Measurements from ENCODE around the gene CCM2L. TPM values are rescaled to one million over a fixed set of nuclear protein-coding genes. Genes with fewer than 3 reads are reported as not detected.

The CCM2L gene
- polyA plus RNA-seq, 3 donors: not detected

DNA sequence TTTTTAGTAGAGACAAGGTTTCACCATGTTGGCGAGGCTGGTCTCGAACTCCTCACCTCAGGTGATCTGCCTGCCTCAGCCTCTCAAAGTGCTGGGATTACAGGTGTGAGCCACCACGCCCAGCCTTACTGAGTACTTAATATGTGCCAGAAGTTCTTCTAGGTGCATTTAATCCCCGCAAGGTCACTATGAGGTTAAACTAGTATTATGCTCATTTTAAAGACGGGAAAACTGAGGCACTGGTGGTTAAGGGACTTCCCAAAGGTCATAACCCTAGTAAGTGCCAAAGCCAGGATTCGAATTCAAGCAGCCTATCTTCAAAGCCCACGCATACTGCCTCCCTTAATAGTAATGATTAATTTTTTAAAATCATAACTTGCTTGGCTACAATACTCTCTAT, 674 bp upstream of the CCM2L start:
- H3K9me3 ChIP-seq (replicated peaks in 1 of 2; ENCODE audit: control insufficient read depth in 1 of 2, insufficient read depth in 1 of 2, low read length in 2 of 2): no peaks in the 10 kb centered on the region
- Mint-ChIP-seq H3K4me1 (peaks cover 9% of the 10 kb centered on the region), H3K27me3 (ENCODE audit: low read depth in 3 of 3) (peaks cover 8 to 26% (median 9%) of the 10 kb centered on the region in 3 donors), H3K36me3 (no peaks in the 10 kb centered on the region), H3K4me3 (no peak overlapping the region), H3K9me3 (no peaks in the 10 kb centered on the region), H3K27ac (no peak overlapping the region)
- no peak overlapping the region for H3K9ac ChIP-seq (ENCODE audit: insufficient read depth, low read length, poor library complexity, severe bottlenecking)
- TF ChIP-seq, protein P1, sequence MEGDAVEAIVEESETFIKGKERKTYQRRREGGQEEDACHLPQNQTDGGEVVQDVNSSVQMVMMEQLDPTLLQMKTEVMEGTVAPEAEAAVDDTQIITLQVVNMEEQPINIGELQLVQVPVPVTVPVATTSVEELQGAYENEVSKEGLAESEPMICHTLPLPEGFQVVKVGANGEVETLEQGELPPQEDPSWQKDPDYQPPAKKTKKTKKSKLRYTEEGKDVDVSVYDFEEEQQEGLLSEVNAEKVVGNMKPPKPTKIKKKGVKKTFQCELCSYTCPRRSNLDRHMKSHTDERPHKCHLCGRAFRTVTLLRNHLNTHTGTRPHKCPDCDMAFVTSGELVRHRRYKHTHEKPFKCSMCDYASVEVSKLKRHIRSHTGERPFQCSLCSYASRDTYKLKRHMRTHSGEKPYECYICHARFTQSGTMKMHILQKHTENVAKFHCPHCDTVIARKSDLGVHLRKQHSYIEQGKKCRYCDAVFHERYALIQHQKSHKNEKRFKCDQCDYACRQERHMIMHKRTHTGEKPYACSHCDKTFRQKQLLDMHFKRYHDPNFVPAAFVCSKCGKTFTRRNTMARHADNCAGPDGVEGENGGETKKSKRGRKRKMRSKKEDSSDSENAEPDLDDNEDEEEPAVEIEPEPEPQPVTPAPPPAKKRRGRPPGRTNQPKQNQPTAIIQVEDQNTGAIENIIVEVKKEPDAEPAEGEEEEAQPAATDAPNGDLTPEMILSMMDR (IDR thresholded peaks at IDR 0.05): no peak
- H3K4me1 ChIP-seq (ENCODE audit: control insufficient read depth in 1 of 2, insufficient read depth in 2 of 2, low read length in 2 of 2): peaks cover 6 to 8% of the 10 kb centered on the region in 2 donors
- H3K4me3 ChIP-seq (replicated peaks in 1 of 3; ENCODE audit: low read depth in 2 of 3, low read length in 3 of 3): no peak overlapping the region
- WGBS (ENCODE audit: insufficient coverage): 94% methylated on average over 4 of the region's 7 CpGs
- H2AFZ ChIP-seq (ENCODE audit: insufficient read depth, low read depth, low read length, poor library complexity, severe bottlenecking): no peak overlapping the region
- H3K4me2 ChIP-seq (replicated peaks; ENCODE audit: extremely low read depth, low read length, poor library complexity, severe bottlenecking): no peak overlapping the region
- no peak for DNase-seq
- peaks cover 0 to 3% of the 10 kb centered on the region in 2 donors for H3K27me3 ChIP-seq (ENCODE audit: control insufficient read depth in 2 of 2, insufficient read depth in 2 of 2, low read length in 2 of 2)
- no peaks in the 10 kb centered on the region for H4K20me1 ChIP-seq (ENCODE audit: insufficient read depth, low read length)
- H3K36me3 ChIP-seq (replicated peaks in 1 of 2; ENCODE audit: control insufficient read depth in 1 of 2, insufficient read depth in 2 of 2, low read length in 2 of 2): no peaks in the 10 kb centered on the region
- H3K79me2 ChIP-seq (ENCODE audit: insufficient read depth, low read length): no peaks in the 10 kb centered on the region
- no peak overlapping the region for H3K27ac ChIP-seq (ENCODE audit: low read depth in 1 of 2, low read length in 2 of 2)
- intact Hi-C loops (cut with micrococcal nuclease): no loop called here

DNA sequence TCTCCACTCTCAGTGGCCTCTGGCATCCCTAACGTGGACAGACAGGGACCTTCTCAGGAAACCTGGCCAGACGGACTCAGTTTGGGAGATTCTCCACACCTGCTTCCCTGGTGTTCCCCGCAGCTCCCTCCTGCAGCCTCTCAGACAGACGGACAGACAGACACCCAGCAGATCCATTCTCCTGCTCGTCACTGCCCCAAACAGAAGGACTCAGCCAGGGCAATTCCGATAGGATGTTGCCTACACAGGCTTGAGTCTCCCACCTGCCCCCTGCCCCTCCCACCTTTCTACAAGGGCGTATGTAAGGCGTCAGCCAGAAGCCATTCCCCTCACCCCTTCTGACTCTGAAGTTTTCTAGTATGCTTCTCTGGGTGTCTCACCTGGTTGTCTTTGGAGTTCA, 428 bp downstream of the CCM2L start:
- H3K4me3 Mint-ChIP-seq: no peak overlapping the region
- Histone ChIP-seq H4K20me1 (ENCODE audit: insufficient read depth, low read length) (no peaks in the 10 kb centered on the region), H3K79me2 (ENCODE audit: insufficient read depth, low read length) (no peaks in the 10 kb centered on the region), H3K27me3 (ENCODE audit: control insufficient read depth in 2 of 2, insufficient read depth in 2 of 2, low read length in 2 of 2) (peaks cover 3 to 12% of the 10 kb centered on the region in 2 donors), H3K36me3 (replicated peaks in 1 of 2; ENCODE audit: control insufficient read depth in 1 of 2, insufficient read depth in 2 of 2, low read length in 2 of 2) (no peaks in the 10 kb centered on the region), H3K4me1 (ENCODE audit: control insufficient read depth in 1 of 2, insufficient read depth in 2 of 2, low read length in 2 of 2) (peaks cover 6 to 8% of the 10 kb centered on the region in 2 donors), H3K4me3 (replicated peaks in 1 of 3; ENCODE audit: low read depth in 2 of 3, low read length in 3 of 3) (no peak overlapping the region), H3K27ac (ENCODE audit: low read depth in 1 of 2, low read length in 2 of 2) (no peak overlapping the region), H3K9ac (ENCODE audit: insufficient read depth, low read length, poor library complexity, severe bottlenecking) (no peak overlapping the region), H3K9me3 (replicated peaks in 1 of 2; ENCODE audit: control insufficient read depth in 1 of 2, insufficient read depth in 1 of 2, low read length in 2 of 2) (no peaks in the 10 kb centered on the region), H3K4me2 (replicated peaks; ENCODE audit: extremely low read depth, low read length, poor library complexity, severe bottlenecking) (no peak overlapping the region), H2AFZ (ENCODE audit: insufficient read depth, low read depth, low read length, poor library complexity, severe bottlenecking) (no peak overlapping the region)
- H3K36me3 Mint-ChIP-seq: no peaks in the 10 kb centered on the region
- H3K27me3 Mint-ChIP-seq (ENCODE audit: low read depth in 3 of 3): peaks cover 14 to 35% (median 15%) of the 10 kb centered on the region in 3 donors
- H3K27ac Mint-ChIP-seq: no peak overlapping the region
- TF ChIP-seq, protein P1 (IDR thresholded peaks at IDR 0.05): no peak
- WGBS (ENCODE audit: insufficient coverage): 93% methylated on average over 7 of the region's 8 CpGs
- H3K9me3 Mint-ChIP-seq: no peaks in the 10 kb centered on the region
- intact Hi-C loops (cut with micrococcal nuclease): no loop called here
- DNase-seq: no peak
- H3K4me1 Mint-ChIP-seq: peaks cover 9% of the 10 kb centered on the region

Measured in CD14-positive monocyte (primary cell).